Right renal pelvis (tissue), 4 donors: ENCODE measurements around the gene OR1A2. TPM values are rescaled to one million over a fixed set of nuclear protein-coding genes. Genes with fewer than 3 reads are reported as not detected.
"Not testable (repeated sequence)": the region's sequence is repeated elsewhere in the genome, so short reads cannot be mapped to it uniquely, and the experiment has no call there.

Experiments used
- DNase-seq, 4 donors: peaks; one replicate each; pipeline ENCODE4 v3.0.0-alpha.2; 2013; ENCODE audit warnings: low read depth in 4 of 4, low spot score in 3 of 4, missing footprints in 1 of 4
- polyA plus RNA-seq, 4 donors: library from polyadenylated mRNA; unstranded; fragments of 120-200 nt; gene quantifications; one replicate each; pipeline ENCODE4 v1.2.1, GENCODE V29; 2013; ENCODE audit not compliant: insufficient read length in 4 of 4

OR1A2 gene, protein sequence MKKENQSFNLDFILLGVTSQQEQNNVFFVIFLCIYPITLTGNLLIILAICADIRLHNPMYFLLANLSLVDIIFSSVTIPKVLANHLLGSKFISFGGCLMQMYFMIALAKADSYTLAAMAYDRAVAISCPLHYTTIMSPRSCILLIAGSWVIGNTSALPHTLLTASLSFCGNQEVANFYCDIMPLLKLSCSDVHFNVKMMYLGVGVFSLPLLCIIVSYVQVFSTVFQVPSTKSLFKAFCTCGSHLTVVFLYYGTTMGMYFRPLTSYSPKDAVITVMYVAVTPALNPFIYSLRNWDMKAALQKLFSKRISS
- polyA plus RNA-seq, result not detected

DNA sequence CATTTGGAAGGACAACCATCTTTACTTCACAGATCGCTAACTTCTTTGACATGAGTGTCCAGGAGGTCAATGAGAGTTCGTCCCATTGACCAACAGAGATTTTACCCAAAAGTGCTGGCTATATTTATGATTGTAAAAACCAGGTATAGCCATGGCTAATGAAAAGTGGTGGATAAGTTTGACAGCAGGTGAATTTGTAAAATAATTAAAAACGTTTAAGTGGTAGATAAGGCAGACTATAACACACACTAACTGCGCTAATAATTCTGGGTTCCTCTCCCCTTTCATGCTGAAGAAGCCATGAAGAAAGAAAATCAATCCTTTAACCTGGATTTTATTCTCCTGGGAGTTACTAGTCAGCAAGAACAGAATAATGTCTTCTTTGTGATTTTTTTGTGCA lies at the start of gene OR1A2:
TSS of gene OR1A2 (plus strand) at position 301 of the 400 bp plus-strand sequence. CDS start at position 301, 0 bp downstream.
- no peak for DNase-seq

DNA sequence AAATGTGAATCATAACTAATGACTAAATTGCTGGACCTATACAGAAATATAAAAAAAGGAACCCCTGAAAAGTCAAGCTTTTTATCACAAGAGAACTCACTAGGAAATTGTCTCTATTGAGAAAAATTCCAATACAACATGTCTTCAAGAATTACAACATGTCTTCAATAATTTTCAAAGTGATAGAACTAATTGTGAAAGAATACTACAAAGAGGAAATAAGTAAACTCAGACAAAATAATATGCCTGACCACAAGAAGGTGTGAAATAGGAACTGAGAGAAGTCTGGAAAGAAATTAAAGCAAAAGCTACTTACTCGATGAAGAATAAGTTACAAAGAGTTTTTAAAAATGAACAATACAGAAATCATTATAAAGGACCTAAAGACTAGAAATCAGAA lies 40.1 kb upstream of the OR1A2 start:
- no peak for DNase-seq

DNA sequence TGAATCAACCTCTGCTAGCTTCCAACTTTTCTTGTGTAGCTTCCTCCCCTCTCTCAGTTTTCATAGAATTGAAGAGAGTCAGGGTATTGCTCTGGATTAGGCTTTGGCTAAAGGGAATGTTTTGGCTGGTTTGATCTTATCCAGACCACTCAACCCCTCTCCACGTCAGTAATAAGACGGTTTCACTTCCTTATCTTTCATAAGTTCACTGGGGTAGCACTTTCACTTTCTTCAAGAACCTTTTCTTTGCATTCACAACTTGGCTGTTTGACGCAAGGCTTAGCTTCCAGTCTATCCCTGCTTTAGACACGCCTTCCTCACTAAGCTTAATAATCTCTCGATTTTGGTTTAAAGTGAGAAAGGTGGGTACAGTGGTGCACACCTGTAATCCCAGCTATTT lies 29.7 kb upstream of the OR1A2 start:
- DNase-seq, result no peak

DNA sequence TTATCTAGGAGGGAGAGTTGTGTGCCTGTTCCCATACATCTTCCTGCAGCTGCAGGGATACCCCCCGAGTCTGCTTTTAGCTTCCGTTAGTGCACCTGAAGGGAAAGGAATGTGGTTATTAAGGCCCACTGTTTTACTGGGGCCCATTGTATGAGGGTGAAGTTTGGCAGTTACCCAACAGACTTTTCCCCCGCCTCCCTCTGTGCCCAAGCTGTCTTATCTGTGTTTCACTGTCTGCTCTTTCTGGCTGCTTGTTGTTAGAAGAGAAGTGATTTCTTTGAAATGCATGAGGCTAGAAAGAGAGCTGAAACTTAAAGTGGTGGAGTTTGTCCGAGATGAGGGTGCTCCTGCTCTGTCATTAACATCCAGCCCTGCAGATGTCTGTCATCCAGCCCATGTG lies 7.4 kb upstream of the OR1A2 start:
- no peak for DNase-seq

DNA sequence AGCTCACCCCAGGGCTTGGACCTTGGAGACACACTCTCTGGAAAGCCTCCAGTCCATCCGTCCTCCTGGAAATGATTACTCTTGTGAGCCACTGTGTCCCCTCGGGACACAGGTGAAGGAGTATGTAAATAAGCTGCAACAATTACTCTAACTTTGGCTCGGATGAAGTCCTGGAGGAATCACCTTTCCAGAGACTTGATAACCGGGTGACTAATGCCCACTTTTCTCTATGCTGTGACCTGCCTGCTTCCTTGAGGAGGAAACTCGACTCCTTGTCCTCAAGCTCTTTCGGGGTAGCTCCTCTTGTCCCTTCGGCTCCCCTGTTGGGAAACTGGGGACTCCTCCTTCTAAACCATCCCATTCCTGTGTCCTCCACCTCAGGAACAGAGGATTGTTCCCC lies 10.0 kb downstream of the OR1A2 start, which contains the start of gene OR1A1:
TSS of gene OR1A1 (plus strand) at position 301 of the 400 bp plus-strand sequence. CDS start 7,954 bp downstream, outside the sequence.
- DNase-seq, result no peak

DNA sequence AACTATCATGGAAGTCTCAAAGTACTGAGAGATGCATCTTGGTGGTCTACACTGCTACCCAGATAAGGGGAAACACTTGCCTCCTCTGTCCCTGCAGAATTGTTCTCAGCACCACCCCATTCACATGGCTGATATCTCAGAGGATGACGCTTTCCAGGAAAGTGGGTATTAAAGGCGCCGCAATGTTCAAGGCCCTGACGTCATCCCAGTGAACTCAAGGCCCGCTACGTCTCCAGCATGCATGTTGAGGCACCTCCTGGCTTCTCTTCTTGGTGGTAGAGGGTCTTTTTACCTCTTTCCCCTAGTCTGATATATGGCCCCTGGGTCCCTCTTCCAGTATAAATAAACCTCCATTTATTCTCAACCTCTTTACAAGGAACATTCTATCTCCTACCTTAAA lies 11.2 kb downstream of the OR1A2 start:
- DNase-seq, result no peak

DNA sequence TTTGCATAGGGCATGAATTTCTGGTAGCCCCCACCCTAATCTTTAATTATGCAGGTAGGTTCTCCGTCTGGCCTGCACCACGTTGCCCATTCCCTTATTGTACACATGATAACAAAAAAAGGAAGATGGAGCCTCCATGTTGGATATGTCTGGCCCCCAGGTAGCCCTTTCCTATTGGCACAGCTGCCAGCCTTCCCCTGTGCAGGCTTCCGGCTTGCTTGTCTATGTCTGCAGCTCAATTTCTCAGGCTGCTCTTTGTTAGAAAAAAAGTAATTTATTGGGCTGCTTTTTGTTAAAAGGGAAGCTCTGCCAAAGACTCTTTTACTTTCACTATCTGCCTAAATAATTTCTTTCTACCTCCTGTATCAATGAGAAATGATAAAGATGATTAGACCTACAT lies 15.7 kb downstream of the OR1A2 start:
- DNase-seq, result no peak

DNA sequence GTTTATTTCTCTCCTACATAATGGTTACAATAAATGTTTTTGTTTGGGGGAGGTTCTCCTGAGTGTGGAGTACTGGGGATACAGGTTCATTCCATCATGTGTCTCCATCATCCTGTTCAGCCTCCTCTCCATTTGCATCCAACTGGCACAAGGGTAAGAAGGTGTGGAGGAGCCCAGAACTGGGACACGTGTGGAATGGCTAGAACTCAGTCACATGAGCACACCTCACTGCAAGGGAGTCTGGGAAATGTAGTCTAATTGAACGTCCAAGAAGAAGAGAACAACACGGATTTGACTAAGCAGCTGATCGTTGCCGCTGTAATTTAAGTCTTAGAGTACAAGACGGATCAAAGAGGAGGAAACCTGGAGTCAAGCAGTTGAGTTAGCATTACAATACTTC lies 16.3 kb downstream of the OR1A2 start:
- DNase-seq, result no peak

DNA sequence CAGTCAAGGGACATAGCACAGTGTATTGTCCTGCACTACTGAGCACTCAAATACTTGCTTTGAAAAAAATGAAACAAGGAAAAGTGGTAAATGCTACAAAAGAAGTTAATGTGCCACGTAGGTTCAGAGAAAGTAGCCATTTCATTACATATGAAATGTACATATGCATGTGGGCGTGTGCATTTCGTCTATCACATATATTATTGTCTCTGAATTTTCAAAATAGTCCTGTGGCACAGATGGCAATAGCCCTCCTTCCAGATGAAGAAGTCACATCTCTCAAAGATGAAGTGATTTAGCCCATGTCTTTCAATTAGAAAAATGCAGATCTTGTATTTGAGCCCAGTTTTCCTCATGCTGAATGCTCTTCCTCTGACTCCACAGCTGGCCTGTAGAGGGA lies 22.7 kb downstream of the OR1A2 start:
- not testable (repeated sequence) for DNase-seq

DNA sequence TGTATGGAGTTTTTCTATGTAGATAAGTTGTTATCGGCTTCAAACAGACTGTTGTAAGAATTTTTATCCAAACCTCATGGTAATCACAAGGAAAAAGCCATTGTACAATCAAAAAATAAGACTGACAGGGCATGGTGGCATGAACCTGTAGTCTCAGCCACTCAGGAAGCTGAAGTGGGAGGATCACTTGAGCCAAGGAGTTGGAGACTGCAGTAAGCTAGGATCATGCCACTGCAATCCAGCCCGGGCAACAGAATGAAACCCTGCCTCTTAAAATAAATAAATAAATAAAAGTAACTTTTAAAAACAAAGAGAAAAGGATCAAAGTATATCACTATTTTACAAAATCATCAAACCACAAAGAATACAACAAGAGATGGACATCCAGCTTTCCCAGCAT lies 24.5 kb downstream of the OR1A2 start:
- no peak for DNase-seq

DNA sequence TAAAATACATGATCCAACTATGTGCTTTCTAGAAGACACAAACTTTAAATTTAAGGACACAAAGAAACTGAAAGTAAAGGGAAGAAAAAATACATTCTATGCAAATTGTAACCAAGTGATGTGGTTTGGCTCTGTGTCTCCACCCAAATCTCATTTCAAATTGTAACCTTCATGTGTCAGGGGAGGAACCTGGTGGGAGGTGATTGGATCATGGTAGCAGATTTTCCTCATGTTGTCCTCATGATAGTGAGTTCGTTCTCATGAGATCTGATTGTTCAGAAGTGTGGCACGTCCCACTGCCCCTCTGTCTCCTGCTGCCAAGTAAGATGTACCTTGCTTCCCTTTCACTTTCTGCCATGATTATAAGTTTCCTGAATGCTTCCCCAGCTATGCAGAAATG lies 25.2 kb downstream of the OR1A2 start:
- DNase-seq, result no peak

DNA sequence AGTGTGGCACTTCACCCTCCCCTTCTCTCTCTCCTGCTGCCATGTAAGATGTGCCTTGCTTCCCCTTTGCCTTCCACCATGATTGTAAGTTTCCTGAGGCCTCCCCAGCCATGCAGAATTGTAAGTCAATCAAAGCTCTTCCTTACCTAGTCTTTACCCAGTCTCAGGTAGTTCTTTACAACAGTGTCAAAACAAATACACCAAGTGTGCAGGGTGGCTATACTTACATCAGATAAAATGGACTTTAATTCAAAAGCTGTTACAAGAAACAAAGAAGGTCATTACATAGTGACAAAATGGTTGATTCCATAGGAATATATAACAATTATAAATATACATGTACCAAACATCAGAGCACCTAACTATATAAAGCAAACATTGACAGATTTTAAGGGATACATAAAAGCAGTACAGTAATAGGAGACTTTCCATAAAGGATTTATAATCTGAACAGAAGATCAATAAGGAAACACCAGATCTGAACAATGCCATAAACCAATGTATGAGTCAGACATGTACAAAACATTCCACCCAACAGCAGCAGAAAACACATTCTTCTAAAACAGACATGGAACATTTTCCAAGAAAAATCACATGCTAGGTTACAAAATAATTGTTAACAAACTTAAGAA lies 27.5 kb downstream of the OR1A2 start:
- not testable (repeated sequence) for DNase-seq

DNA sequence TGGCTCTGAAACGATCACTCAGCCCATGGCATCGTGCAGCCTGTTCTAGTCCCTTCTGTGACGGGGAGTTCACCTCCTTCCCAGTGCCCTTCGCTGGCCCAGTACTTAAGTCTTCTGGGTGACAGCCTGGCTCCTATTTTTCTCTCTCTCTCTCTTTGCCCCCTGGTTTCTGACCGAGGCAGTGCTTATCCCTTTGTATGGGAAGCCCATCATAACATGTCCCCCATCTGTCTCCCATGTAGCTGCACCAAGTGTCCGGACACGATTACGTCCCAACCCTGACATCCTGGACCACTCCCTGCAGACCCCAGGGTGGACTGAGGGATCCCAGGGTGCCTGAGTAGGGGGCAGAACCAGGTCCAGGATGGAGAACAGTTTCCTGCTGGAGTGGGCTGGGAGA lies 35.0 kb downstream of the OR1A2 start:
- not testable (repeated sequence) for DNase-seq

DNA sequence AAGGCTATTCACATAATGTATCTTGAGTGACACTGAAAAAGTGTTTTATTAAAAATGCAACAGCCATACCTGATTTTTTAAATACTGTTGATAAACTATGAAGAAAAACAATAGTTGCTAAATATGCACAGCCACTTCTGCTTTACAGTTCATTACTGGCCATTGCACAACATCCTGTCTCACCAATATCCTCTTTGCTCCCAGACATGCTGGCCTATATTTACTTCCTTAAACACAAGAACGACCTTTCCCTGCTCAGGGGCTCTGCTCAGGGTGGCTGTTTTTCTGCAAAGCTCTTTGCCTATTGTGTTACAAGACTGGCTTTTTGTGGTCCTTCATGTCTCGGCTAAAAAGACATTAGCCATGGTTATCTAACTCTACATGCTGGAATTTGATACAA lies 41.4 kb downstream of the OR1A2 start:
- not testable (repeated sequence) for DNase-seq

DNA sequence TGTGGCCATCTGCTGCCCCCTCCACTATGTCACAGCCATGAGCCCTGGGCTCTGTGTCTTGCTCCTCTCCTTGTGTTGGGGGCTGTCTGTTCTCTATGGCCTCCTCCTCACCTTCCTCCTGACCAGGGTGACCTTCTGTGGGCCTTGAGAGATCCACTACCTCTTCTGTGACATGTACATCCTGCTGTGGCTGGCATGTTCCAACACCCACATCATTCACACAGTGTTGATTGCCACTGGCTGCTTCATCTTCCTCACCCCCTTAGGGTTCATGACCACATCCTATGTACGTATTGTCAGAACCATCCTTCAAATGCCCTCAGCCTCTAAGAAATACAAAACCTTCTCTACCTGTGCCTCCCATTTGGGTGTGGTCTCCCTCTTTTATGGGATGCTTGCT lies 43.7 kb downstream of the OR1A2 start:
- DNase-seq, result not testable (repeated sequence)

DNA sequence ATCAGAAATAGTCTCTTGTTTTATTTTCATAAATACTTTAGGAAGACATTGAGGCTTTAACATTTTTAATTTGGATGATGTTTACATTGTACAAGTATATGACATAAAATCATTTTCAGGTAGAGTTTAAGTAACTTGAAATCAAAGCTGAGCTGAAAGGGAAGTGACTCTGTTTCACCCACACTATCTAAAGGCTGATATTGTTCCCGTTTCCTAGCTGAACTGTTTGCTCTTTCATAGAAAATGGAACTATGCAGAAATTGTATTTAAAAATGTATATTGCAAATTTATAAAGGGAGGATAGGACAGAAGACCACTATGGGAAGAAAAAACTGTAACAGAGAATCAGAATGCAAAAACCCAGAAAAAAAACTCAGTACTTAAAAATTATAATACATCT lies 47.5 kb downstream of the OR1A2 start:
- DNase-seq, result not testable (repeated sequence)

Other genes with a start within 250 kb of the OR1A2 start
- not detected for gene OR1D5, start 133.9 kb upstream of the OR1A2 start, polyA plus RNA-seq
- under 1 TPM in 2 of 4 donors, not detected in 2; 0.01 to 0.06 TPM for gene OR1D2, start 93.1 kb upstream of the OR1A2 start, polyA plus RNA-seq
- gene OR1G1, start 70.0 kb upstream of the OR1A2 start, polyA plus RNA-seq, result not detected
- gene OR1A1, start 10.1 kb downstream of the OR1A2 start, polyA plus RNA-seq, result under 1 TPM in 2 of 4 donors, not detected in 2; 0.04 to 0.07 TPM
- gene OR3A1, start 100.8 kb downstream of the OR1A2 start, polyA plus RNA-seq, result under 1 TPM; 0.12 to 0.16 (median 0.13) TPM
- under 1 TPM in 3 of 4 donors, not detected in 1; 0.22 to 0.62 (median 0.55) TPM for gene OR3A2, start 188.8 kb downstream of the OR1A2 start, polyA plus RNA-seq
- under 1 TPM in 1 of 4 donors, not detected in 3; 0.04 TPM for gene OR1E1, start 200.9 kb downstream of the OR1A2 start, polyA plus RNA-seq
- under 1 TPM in 2 of 4 donors, not detected in 2; 0.04 to 0.06 TPM for gene OR3A3, start 213.9 kb downstream of the OR1A2 start, polyA plus RNA-seq
- under 1 TPM in 1 of 4 donors, not detected in 3; 0.06 TPM for gene OR1E2, start 236.3 kb downstream of the OR1A2 start, polyA plus RNA-seq